Breast epithelium (tissue), 4 donors: ENCODE measurements around the gene SMAP1. TPM values are rescaled to one million over a fixed set of nuclear protein-coding genes. Genes with fewer than 3 reads are reported as not detected.

Experiments
- DNase-seq, 2 donors: peaks; one replicate each; pipeline ENCODE4 v3.0.0-alpha.2; 2019; ENCODE audit warnings: low spot score in 2 of 2
- H3K27ac ChIP-seq, 2 donors: fragments of 200-600 bp; sonication (generic) in 1 of 2; one replicate each; pipeline ENCODE4 v1.5.1; 2016 to 2019; ENCODE audit warnings: mild to moderate bottlenecking in 1 of 2
- H3K27me3 ChIP-seq, 2 donors: fragments of 200-600 bp; sonication (generic) in 1 of 2; one replicate each; pipeline versions ENCODE4 v1.5.1 to v1.6.0; 2017 to 2019; ENCODE audit warnings: control low read depth in 1 of 2, mild to moderate bottlenecking in 1 of 2
- H3K36me3 ChIP-seq: fragments of 200-600 bp; one replicate; pipeline ENCODE4 v1.5.1; 2019
- H3K4me1 ChIP-seq, 2 donors: fragments of 200-600 bp; sonication (generic); one replicate each; pipeline ENCODE4 v1.5.1; 2016 to 2019; ENCODE audit warnings: control low read depth in 1 of 2
- H3K4me3 ChIP-seq, 3 donors: fragments of 200-600 bp; sonication (generic); 1 replicate in 2 of 3; 2 replicates in 1 of 3; pipeline ENCODE4 v1.5.1; 2016 to 2019; ENCODE audit warnings: mild to moderate bottlenecking in 3 of 3, moderate library complexity in 2 of 3
- H3K9me3 ChIP-seq, 2 donors: fragments of 200-600 bp; sonication (generic) in 1 of 2; one replicate each; pipeline ENCODE4 v1.5.1; 2016 to 2019; ENCODE audit warnings: control low read depth in 1 of 2
- POLR2A ChIP-seq: fragments of 450-650 bp; IDR thresholded peaks from one replicate; pipeline ENCODE4 v1.6.1; 2016; ENCODE audit warnings: antibody characterized with exemption, mild to moderate bottlenecking, moderate library complexity
- POLR2AphosphoS5 ChIP-seq, 3 donors: sonication (generic); formaldehyde crosslinking; IDR thresholded peaks; one replicate each; pipeline ENCODE4 v1.6.1; 2017; ENCODE audit warnings: antibody characterized with exemption in 3 of 3
- intact Hi-C: fragments of 100-400 bp; cut with DNase I; formaldehyde crosslinking; loops from one replicate; pipeline ENCODE4 v1.15.1; 2023; ENCODE audit warnings: low total_unique reads
- total RNA-seq, 3 donors: library from RNA; depleted of rRNA; stranded (reverse); fragments of >200 nt; gene quantifications; one replicate each; pipeline ENCODE4 v1.1.0, GENCODE V29; 2016
- TF ChIP-seq, protein P1 (sequence below), 3 donors: fragments of 450-650 bp; IDR thresholded peaks; one replicate each; pipeline ENCODE4 v1.5.1; 2016 to 2017; ENCODE audit warnings: antibody characterized with exemption in 3 of 3, mild to moderate bottlenecking in 3 of 3, moderate library complexity in 3 of 3

SMAP1 gene
- total RNA-seq, 3 donors from 2014 or later, result 22.0 to 36.6 (median 27.1) TPM

DNA sequence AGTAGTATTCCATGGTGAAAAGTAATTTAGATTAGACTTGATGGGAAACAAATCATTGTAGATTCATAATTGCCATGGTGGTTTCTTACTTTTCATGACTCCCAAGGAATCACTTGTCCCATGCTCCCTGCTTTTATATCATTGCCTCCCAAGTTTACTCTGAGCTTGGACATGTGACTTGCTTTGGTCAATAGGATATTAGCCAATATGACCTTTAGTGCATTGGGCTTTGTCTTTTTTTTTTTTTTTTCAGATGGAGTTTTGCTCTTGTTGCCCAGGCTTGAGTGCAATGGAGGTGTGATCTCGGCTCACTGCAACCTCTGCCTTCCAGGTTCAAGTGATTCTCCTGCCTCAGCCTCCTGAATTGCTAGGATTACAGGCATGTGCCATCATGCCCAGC lies 15.5 kb upstream of the SMAP1 start:
- H3K4me3 ChIP-seq, result no peak overlapping the region
- DNase-seq, result no peak
- no peaks in the 10 kb centered on the region for H3K27me3 ChIP-seq
- H3K4me1 ChIP-seq, result no peaks in the 10 kb centered on the region
- no peak overlapping the region for H3K27ac ChIP-seq
- intact Hi-C loops, result no loop called here
- no peaks in the 10 kb centered on the region for H3K9me3 ChIP-seq
- no peak for TF ChIP-seq POLR2AphosphoS5 (IDR thresholded peaks at IDR 0.05)
- TF ChIP-seq POLR2A, result no peak
- TF ChIP-seq, protein P1, sequence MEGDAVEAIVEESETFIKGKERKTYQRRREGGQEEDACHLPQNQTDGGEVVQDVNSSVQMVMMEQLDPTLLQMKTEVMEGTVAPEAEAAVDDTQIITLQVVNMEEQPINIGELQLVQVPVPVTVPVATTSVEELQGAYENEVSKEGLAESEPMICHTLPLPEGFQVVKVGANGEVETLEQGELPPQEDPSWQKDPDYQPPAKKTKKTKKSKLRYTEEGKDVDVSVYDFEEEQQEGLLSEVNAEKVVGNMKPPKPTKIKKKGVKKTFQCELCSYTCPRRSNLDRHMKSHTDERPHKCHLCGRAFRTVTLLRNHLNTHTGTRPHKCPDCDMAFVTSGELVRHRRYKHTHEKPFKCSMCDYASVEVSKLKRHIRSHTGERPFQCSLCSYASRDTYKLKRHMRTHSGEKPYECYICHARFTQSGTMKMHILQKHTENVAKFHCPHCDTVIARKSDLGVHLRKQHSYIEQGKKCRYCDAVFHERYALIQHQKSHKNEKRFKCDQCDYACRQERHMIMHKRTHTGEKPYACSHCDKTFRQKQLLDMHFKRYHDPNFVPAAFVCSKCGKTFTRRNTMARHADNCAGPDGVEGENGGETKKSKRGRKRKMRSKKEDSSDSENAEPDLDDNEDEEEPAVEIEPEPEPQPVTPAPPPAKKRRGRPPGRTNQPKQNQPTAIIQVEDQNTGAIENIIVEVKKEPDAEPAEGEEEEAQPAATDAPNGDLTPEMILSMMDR (IDR thresholded peaks at IDR 0.05), result no peak
- H3K36me3 ChIP-seq, result no peaks in the 10 kb centered on the region

DNA sequence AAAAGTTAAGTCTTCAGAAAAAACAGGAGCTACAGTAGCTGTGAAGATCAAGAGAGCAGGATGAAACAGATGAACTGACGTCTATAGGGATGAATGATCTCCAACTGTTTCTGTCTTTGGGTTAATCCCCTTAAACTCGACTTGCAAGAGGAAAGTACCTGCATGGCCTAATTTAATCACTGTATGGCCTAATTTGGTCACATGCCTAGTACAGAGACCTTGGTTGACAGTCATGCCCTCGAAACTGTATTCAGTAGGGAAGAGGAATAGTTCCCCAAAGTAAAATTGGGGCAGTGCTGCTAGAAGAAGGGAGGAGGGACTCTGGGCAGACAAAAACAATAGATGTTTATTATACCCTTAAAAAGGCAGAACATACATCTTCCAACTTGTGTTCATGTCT lies 10.0 kb upstream of the SMAP1 start:
- no peak overlapping the region for H3K4me3 ChIP-seq
- H3K4me1 ChIP-seq, result no peaks in the 10 kb centered on the region
- H3K9me3 ChIP-seq, result no peaks in the 10 kb centered on the region
- no peak for DNase-seq
- intact Hi-C loops, result no loop called here
- H3K27me3 ChIP-seq, result no peaks in the 10 kb centered on the region
- no peaks in the 10 kb centered on the region for H3K36me3 ChIP-seq
- H3K27ac ChIP-seq, result no peak overlapping the region
- TF ChIP-seq, protein P1 (IDR thresholded peaks at IDR 0.05), result no peak
- TF ChIP-seq POLR2AphosphoS5 (IDR thresholded peaks at IDR 0.05) (no peak), POLR2A (no peak)

DNA sequence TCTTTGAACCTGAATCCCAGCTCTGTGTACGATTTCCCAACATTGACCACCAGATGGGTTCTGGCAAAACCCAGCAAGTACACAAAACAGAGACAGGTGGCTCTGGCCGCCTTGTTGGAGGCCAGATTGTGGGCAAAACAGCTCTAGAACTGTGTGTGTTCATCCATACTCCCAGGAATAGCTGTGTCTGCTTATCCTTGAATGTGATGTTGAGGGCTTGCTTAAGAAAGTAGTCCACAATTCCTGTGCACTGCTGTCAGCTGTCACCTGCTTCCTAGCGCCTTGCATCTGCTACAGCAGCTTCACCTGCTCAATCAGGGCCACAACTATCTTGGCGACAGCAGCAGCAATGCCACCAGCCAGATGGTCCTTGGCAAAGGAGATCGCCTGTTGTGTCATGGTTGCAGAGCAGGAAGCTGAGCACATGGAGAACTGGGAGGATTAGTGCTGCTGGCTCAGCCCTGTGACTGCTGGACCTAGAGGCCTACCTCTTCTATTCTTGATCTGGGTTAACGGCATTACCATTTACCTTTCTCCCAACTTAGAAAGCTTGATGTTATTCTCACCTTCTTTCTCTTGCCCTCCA lies 3.7 kb upstream of the SMAP1 start:
- Histone ChIP-seq H3K36me3 (no peaks in the 10 kb centered on the region), H3K9me3 (no peaks in the 10 kb centered on the region), H3K27ac (no peak overlapping the region), H3K4me3 (no peak overlapping the region), H3K27me3 (no peaks in the 10 kb centered on the region), H3K4me1 (no peaks in the 10 kb centered on the region)
- no peak for DNase-seq
- TF ChIP-seq, protein P1 (IDR thresholded peaks at IDR 0.05), result no peak
- TF ChIP-seq POLR2AphosphoS5 (IDR thresholded peaks at IDR 0.05), result no peak
- TF ChIP-seq POLR2A, result no peak
- intact Hi-C loops, result no loop called here

DNA sequence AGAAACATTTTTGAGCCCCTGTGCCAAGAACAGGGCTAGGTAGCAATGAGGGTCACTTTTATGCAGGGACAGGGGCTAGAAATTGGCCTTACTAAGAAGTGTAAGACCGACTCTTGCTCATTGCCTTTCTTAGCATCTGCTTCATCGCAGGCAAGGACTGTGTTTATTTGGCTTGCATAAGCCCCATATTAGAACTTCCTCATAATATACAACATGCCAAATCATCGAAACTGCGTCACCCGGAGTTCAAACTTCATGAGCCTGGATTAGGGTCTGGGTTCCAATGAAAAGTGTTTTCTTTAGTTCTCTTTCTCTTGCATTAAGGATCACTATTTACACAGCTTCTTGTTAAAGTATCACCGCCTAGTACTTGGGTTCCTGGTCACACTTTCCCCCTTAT lies 977 bp upstream of the SMAP1 start:
- Histone ChIP-seq H3K27me3 (no peaks in the 10 kb centered on the region), H3K4me3 (peak overlapping the region in 1 of 3 donors; percentile 96), H3K27ac (peak overlapping the region in 1 of 2 donors; percentile 93), H3K4me1 (no peaks in the 10 kb centered on the region), H3K36me3 (no peaks in the 10 kb centered on the region), H3K9me3 (no peaks in the 10 kb centered on the region)
- TF ChIP-seq POLR2AphosphoS5 (IDR thresholded peaks at IDR 0.05) (no peak), POLR2A (no peak)
- TF ChIP-seq, protein P1 (IDR thresholded peaks at IDR 0.05), result no peak
- intact Hi-C loops, result no loop called here
- DNase-seq, result no peak

DNA sequence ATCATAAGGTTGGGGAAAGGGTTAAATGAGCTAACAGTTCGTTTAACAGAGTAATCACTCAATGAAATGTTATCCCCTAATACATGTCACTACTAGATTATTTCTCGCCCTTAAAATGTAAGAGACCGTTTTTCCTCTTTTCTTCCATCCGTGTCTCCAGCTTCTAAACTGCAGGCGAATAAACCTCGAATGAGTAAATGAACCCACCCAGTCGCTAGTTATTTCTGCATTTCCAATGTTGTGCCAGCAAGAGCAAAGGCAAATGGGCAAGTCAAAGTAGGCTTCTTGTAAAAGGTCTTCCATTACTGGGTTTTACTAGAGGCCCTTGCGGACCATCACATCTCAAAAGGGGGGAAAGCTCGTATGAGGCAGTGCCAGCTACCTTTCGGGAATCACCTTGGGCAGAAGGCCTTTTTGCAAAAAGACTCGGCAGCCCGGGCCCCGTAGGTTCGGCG lies 400 bp upstream of the SMAP1 start:
- Histone ChIP-seq H3K27ac (peak overlapping the region; percentile 93), H3K27me3 (no peaks in the 10 kb centered on the region), H3K36me3 (no peaks in the 10 kb centered on the region), H3K9me3 (no peaks in the 10 kb centered on the region), H3K4me1 (no peaks in the 10 kb centered on the region), H3K4me3 (peak overlapping the region; percentile 91 to 96 (median 92))
- intact Hi-C loops, result no loop called here
- TF ChIP-seq, protein P1 (IDR thresholded peaks at IDR 0.05), result no peak
- TF ChIP-seq POLR2AphosphoS5 (IDR thresholded peaks at IDR 0.05) (no peak), POLR2A (no peak)
- DNase-seq, result no peak
